Measurements from ENCODE around the gene PPARA.
A peak's percentile ranks its signal among the peaks of the same experiment; 100 is the strongest.

Gene PPARA

GRCh38 chr22:46278656-46279645, 128.6 kb downstream of the PPARA start:
- DNase-seq = no peak
- in situ Hi-C loops (cut with MboI; ENCODE audit: low pct_unique_long_range_greater_than_20kb, low sequenced_read_pairs) = no loop called here

DNA sequence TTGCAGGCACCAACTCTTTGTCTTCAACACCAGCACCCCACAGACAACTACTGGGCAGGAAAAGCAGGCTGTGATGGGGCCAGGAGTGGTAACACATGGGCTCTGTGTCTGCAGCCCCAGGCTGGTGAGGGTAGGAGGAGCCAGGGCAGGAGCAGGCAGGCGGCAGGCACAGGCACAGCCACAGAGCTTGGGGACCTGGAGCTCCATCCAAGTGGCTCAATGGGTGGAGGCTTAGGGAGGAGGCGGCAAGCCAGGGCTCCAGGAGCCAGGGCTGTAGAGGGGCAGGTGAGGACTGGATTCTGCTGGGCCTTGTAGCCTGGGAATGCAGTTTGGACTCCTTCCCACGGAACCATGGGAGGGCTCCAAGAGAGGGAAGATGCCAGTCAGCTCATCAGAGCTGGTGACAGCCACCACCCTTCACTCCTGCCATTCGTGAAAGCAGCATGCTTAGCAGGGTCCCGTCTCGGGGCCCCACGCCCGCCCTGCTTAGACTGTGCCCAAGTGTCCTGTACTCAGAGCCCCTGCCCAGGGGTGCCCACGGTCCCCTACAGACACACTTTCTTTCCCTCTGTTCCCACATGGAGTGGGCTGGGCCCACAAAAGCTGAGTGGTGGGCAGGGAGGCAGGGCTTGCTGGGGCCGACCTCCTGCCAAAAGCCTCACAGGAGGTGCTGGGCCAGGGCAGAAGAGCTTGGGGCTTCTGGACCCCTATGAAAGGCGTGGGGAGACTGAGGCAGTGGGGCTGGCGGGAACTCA, 129.9 kb downstream of the PPARA start:
- in situ Hi-C loops (cut with MboI; ENCODE audit: low pct_unique_long_range_greater_than_20kb, low sequenced_read_pairs) = no loop called here
- no peak for DNase-seq

DNA sequence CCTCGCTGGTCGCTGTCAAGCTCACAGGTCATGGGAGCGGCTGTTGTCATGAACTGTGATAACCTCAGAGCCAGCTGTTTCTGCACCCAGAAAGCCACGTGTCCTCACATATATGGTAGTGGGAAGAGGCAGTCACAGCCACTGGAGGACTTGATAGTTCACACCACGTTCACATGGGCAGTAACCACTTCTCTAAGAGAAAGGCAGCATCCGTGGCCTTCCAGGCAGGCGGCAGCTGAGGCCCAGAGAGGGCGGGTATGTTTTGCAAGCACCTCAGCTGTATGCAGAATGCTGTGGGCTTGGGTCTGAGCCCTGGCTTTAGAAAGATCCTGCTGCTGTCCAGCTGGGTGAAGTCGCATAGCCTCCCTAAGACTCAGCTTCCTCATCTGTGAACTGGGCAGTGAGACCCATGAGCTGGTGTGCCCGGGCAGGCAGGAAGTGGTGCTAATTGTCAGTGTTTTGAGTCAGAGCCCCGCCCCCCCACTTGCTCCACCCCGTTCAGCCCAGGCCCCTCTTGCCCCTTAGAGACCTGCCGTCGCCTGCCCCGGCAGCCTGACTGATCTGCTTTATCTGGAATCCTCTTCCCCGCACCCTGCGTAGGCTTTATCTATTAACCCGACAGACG, 130.8 kb downstream of the PPARA start:
- no peak for DNase-seq
- in situ Hi-C loops (cut with MboI; ENCODE audit: low pct_unique_long_range_greater_than_20kb, low sequenced_read_pairs) = no loop called here

GRCh38 chr22:46281866-46282678, 131.7 kb downstream of the PPARA start:
- no peak for DNase-seq
- in situ Hi-C loops (cut with MboI; ENCODE audit: low pct_unique_long_range_greater_than_20kb, low sequenced_read_pairs) = no loop called here

GRCh38 chr22:46286006-46286405, 135.7 kb downstream of the PPARA start:
- in situ Hi-C loops (cut with MboI; ENCODE audit: low pct_unique_long_range_greater_than_20kb, low sequenced_read_pairs) = no loop called here
- no peak for DNase-seq

GRCh38 chr22:46286941-46287872, 136.9 kb downstream of the PPARA start:
- DNase-seq = no peak
- in situ Hi-C loops (cut with MboI; ENCODE audit: low pct_unique_long_range_greater_than_20kb, low sequenced_read_pairs) = no loop called here

GRCh38 chr22:46287873-46288751, 137.8 kb downstream of the PPARA start:
- in situ Hi-C loops (cut with MboI; ENCODE audit: low pct_unique_long_range_greater_than_20kb, low sequenced_read_pairs) = no loop called here

GRCh38 chr22:46288846-46289243, 138.5 kb downstream of the PPARA start:
- DNase-seq = no peak
- in situ Hi-C loops (cut with MboI; ENCODE audit: low pct_unique_long_range_greater_than_20kb, low sequenced_read_pairs) = no loop called here

More at GRCh38 chr22:46287873-46288751, 137.8 kb downstream of the PPARA start:
- peak; percentile 82 for DNase-seq

- in situ Hi-C loops (cut with MboI; ENCODE audit: low pct_unique_long_range_greater_than_20kb, low sequenced_read_pairs) = no loop called here
Measured at GRCh38 chr22:46289244-46289891, 139.0 kb downstream of the PPARA start.

GRCh38 chr22:46290121-46290842, 140.0 kb downstream of the PPARA start:
- no peak for DNase-seq
- in situ Hi-C loops (cut with MboI; ENCODE audit: low pct_unique_long_range_greater_than_20kb, low sequenced_read_pairs) = no loop called here

More at GRCh38 chr22:46289244-46289891, 139.0 kb downstream of the PPARA start:
- DNase-seq = no peak

GRCh38 chr22:46290843-46291785, 140.8 kb downstream of the PPARA start:
- in situ Hi-C loops (cut with MboI; ENCODE audit: low pct_unique_long_range_greater_than_20kb, low sequenced_read_pairs) = no loop called here

GRCh38 chr22:46292173-46292572, 141.8 kb downstream of the PPARA start:
- in situ Hi-C loops (cut with MboI; ENCODE audit: low pct_unique_long_range_greater_than_20kb, low sequenced_read_pairs) = no loop called here
- no peak for DNase-seq

More at GRCh38 chr22:46290843-46291785, 140.8 kb downstream of the PPARA start:
- no peak for DNase-seq

DNA sequence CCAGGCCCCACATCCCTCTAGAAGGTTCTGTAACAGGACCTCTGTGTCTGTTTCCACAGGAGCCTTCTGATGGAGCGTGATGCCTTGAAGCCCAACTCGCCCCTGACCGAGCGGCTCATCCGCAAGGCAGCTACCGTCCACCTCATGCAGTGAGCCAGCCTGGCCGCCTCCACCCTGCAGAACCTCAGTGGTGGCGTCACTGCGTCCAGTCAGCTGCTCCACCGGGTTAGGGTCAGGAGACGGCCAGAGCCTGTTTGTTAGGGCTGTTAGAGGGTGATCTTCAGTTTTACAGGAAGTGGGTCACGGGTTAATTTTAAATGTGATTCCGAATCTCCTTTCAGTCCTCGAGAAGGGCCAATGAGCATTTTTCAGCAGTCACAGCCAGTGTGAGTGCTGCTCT, 142.4 kb downstream of the PPARA start:
- DNase-seq = no peak
- in situ Hi-C loops (cut with MboI; ENCODE audit: low pct_unique_long_range_greater_than_20kb, low sequenced_read_pairs) = no loop called here
